ENCODE results near the gene ANKRD31.

DNA sequence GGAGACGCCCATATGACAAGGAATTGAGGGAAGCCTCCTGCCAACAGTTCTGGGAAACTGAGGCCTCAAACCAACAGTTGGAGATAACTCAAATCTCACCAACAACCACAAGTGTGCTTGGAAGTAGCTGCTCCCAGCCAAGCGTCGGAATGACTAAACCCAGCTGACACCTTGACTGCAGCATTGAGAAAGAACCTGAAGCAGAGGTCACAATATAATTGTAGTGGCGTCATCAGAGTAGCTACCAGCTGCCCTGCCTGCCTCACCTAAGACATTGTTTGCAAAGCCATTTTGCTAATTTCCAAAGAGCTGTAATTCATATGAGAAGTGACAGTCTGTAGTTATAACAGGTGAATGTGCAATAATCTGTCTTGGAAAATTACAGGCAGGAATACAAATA, 40.8 kb upstream of the ANKRD31 start:
- TF ChIP-seq, protein P1, sequence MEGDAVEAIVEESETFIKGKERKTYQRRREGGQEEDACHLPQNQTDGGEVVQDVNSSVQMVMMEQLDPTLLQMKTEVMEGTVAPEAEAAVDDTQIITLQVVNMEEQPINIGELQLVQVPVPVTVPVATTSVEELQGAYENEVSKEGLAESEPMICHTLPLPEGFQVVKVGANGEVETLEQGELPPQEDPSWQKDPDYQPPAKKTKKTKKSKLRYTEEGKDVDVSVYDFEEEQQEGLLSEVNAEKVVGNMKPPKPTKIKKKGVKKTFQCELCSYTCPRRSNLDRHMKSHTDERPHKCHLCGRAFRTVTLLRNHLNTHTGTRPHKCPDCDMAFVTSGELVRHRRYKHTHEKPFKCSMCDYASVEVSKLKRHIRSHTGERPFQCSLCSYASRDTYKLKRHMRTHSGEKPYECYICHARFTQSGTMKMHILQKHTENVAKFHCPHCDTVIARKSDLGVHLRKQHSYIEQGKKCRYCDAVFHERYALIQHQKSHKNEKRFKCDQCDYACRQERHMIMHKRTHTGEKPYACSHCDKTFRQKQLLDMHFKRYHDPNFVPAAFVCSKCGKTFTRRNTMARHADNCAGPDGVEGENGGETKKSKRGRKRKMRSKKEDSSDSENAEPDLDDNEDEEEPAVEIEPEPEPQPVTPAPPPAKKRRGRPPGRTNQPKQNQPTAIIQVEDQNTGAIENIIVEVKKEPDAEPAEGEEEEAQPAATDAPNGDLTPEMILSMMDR (conservative IDR thresholded peaks at IDR 0.05): no peak
- TF ChIP-seq EZH2 (IDR thresholded peaks at IDR 0.05; ENCODE audit: low read depth): no peak

Measured in PC-9 (cell line).